ENCODE data around the gene IGF2R.
"Not testable (repeated sequence)": the region's sequence is repeated elsewhere in the genome, so short reads cannot be mapped to it uniquely, and the experiment has no call there.

IGF2R gene

DNA sequence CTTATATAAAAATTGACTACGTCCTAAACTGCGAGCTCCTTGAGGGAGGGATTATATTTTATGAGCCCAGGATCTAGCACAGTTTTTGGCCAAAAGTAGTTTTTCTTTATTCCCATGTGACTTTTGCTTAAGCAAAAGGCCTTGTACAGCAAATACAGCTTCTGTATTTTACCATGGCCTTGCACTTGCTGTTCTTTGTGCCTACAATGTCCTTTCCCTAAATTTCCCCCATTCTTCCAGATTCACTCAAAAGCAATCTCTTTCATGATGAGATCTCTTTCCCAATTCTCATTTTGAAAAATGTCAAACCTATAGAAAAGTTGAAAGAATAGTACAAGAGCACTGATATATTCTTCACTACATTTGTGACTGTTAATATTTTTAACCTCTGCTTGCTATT, 4.8 kb upstream of the IGF2R start:
- Histone ChIP-seq H3K4me1 (ENCODE audit: control insufficient read depth in 5 of 5, insufficient read depth in 5 of 5, low read length in 5 of 5) (peaks cover 6 to 20% (median 15%) of the 10 kb centered on the region in 5 donors), H3K9me3 (ENCODE audit: control insufficient read depth in 5 of 5, low read length in 5 of 5) (no peaks in the 10 kb centered on the region), H3K27ac (ENCODE audit: low read depth, low read length) (no peak overlapping the region), H3K27me3 (ENCODE audit: control insufficient read depth in 5 of 5, insufficient read depth in 4 of 5, low read length in 5 of 5) (no peaks in the 10 kb centered on the region), H3K4me3 (ENCODE audit: low read depth in 1 of 5, low read length in 5 of 5) (no peak overlapping the region), H3K9ac (ENCODE audit: low read length in 5 of 5) (no peak overlapping the region), H3K36me3 (ENCODE audit: control insufficient read depth in 5 of 5, insufficient read depth in 5 of 5, low read length in 5 of 5) (no peaks in the 10 kb centered on the region)

DNA sequence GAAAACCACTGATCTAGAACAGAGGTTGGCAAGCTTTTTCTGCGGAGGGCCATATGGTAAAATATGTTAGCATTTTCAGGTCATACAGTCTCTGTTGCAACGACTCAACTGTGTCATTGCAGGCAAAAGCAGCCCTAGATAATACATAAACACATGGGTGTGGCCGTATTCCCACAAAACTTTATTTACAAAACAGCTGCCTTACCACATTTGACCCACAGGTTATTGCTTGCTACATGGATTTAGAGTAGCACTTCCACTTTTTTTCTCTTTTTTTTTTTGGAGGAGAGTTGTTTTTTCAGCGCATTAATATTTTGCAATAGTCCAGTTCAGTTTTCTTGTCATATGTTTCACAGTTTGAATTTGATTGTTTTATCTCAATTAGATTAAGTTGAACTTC, 2.5 kb upstream of the IGF2R start:
- no peaks in the 10 kb centered on the region for H3K9me3 ChIP-seq (ENCODE audit: control insufficient read depth in 5 of 5, low read length in 5 of 5)
- peaks cover 0 to 2% (median 0%) of the 10 kb centered on the region in 5 donors for H3K27me3 ChIP-seq (ENCODE audit: control insufficient read depth in 5 of 5, insufficient read depth in 4 of 5, low read length in 5 of 5)
- H3K36me3 ChIP-seq (ENCODE audit: control insufficient read depth in 5 of 5, insufficient read depth in 5 of 5, low read length in 5 of 5) = no peaks in the 10 kb centered on the region

DNA sequence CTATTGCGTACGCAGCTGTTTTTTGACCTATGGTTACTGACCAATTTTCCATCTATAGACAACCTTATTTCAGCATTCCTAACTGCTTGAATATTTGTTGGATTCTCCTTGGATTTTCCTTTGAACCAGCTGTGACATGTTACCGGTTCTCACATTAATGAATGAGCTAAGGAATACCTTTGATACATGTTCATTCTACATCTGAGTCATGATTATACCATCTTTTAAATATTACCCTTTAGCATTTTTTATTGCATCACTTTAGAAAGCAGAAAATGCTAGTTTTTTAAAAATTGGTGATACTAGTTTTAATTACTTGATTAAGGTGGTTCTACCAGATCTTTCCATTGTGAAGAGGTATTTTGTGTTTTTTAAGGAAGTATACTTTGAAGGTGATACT, 1.9 kb upstream of the IGF2R start:
- H3K27me3 ChIP-seq (ENCODE audit: control insufficient read depth in 5 of 5, insufficient read depth in 4 of 5, low read length in 5 of 5) = peaks cover 0 to 2% (median 0%) of the 10 kb centered on the region in 5 donors
- no peaks in the 10 kb centered on the region for H3K36me3 ChIP-seq (ENCODE audit: control insufficient read depth in 5 of 5, insufficient read depth in 5 of 5, low read length in 5 of 5)
- no peak overlapping the region for H3K27ac ChIP-seq (ENCODE audit: low read depth, low read length)
- H3K4me3 ChIP-seq (ENCODE audit: low read depth in 1 of 5, low read length in 5 of 5) = no peak overlapping the region
- H3K4me1 ChIP-seq (ENCODE audit: control insufficient read depth in 5 of 5, insufficient read depth in 5 of 5, low read length in 5 of 5) = peaks cover 4 to 24% (median 19%) of the 10 kb centered on the region in 5 donors
- no peak overlapping the region for H3K9ac ChIP-seq (ENCODE audit: low read length in 5 of 5)
- no peaks in the 10 kb centered on the region for H3K9me3 ChIP-seq (ENCODE audit: control insufficient read depth in 5 of 5, low read length in 5 of 5)

More for the DNA sequence above, 2.5 kb upstream of the IGF2R start:
- no peak overlapping the region for H3K4me3 ChIP-seq (ENCODE audit: low read depth in 1 of 5, low read length in 5 of 5)
- no peak overlapping the region for H3K27ac ChIP-seq (ENCODE audit: low read depth, low read length)
- H3K4me1 ChIP-seq (ENCODE audit: control insufficient read depth in 5 of 5, insufficient read depth in 5 of 5, low read length in 5 of 5) = peaks cover 4 to 23% (median 18%) of the 10 kb centered on the region in 5 donors
- no peak overlapping the region for H3K9ac ChIP-seq (ENCODE audit: low read length in 5 of 5)

DNA sequence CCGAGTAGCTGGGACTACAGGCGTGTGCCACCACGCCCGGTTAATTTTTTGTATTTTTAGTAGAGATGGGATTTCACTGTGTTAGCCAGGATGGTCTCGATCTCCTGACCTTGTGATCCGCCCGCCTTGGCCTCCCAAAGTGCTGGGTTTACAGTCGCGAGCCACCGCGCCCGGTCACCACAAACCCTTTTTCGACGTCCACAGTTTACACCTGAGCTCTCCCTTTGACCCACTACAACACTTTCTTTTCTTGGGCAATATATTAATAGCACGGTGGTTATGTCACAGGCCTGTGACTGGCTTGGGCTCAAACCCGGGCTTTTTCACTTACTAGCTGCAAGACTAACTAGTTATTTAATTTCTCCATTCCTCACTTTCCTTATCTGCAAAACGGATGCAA, 1.3 kb upstream of the IGF2R start:
- not testable (repeated sequence) for H3K4me3 ChIP-seq (ENCODE audit: low read depth in 1 of 5, low read length in 5 of 5); H3K36me3 ChIP-seq (ENCODE audit: control insufficient read depth in 5 of 5, insufficient read depth in 5 of 5, low read length in 5 of 5); H3K27me3 ChIP-seq (ENCODE audit: control insufficient read depth in 5 of 5, insufficient read depth in 4 of 5, low read length in 5 of 5); H3K9ac ChIP-seq (ENCODE audit: low read length in 5 of 5); H3K9me3 ChIP-seq (ENCODE audit: control insufficient read depth in 5 of 5, low read length in 5 of 5); H3K27ac ChIP-seq (ENCODE audit: low read depth, low read length)
- H3K4me1 ChIP-seq (ENCODE audit: control insufficient read depth in 5 of 5, insufficient read depth in 5 of 5, low read length in 5 of 5) = peaks cover 4 to 30% (median 24%) of the 10 kb centered on the region in 5 donors

DNA sequence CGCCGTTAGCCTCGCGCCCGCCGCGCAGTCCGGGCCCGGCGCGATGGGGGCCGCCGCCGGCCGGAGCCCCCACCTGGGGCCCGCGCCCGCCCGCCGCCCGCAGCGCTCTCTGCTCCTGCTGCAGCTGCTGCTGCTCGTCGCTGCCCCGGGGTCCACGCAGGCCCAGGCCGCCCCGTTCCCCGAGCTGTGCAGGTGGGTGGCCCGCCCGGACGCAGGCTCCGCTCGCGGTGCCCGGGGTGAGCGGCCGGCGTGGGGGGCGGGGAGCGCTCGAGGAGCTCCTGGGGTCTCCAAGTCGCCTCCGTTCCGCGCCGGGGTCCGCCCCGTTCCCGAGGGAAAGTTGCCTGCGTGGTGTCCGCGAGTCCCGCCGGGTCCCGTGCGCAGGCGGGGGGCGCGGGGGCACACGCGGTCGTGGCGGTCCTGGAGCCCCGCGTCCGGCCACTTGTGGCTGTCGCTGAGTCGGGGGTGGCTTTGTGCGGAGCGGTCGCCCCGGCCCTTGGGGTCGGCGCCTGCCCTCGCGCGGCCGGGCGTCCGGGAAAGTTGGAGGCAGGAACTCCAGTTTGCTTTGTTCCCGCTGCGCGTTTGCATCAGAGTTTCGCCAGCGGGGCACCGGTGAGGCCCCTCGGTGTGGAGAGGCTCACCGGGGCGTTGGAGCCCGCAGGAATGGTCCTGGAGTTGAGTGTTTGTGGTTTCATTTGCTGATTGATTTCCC, 476 bp downstream of the IGF2R start:
- H3K9ac ChIP-seq (ENCODE audit: low read length in 5 of 5) = peak overlapping the region in 4 of 5 donors; percentile 71 to 88 (median 85)
- H3K27ac ChIP-seq (ENCODE audit: low read depth, low read length) = peak overlapping the region; percentile 88
- H3K27me3 ChIP-seq (ENCODE audit: control insufficient read depth in 5 of 5, insufficient read depth in 4 of 5, low read length in 5 of 5) = peaks cover 0 to 2% (median 0%) of the 10 kb centered on the region in 5 donors
- H3K36me3 ChIP-seq (ENCODE audit: control insufficient read depth in 5 of 5, insufficient read depth in 5 of 5, low read length in 5 of 5) = no peaks in the 10 kb centered on the region
- H3K4me1 ChIP-seq (ENCODE audit: control insufficient read depth in 5 of 5, insufficient read depth in 5 of 5, low read length in 5 of 5) = peaks cover 4 to 41% (median 39%) of the 10 kb centered on the region in 5 donors
- no peaks in the 10 kb centered on the region for H3K9me3 ChIP-seq (ENCODE audit: control insufficient read depth in 5 of 5, low read length in 5 of 5)
- peak overlapping the region; percentile 67 to 86 (median 77) for H3K4me3 ChIP-seq (ENCODE audit: low read depth in 1 of 5, low read length in 5 of 5)

DNA sequence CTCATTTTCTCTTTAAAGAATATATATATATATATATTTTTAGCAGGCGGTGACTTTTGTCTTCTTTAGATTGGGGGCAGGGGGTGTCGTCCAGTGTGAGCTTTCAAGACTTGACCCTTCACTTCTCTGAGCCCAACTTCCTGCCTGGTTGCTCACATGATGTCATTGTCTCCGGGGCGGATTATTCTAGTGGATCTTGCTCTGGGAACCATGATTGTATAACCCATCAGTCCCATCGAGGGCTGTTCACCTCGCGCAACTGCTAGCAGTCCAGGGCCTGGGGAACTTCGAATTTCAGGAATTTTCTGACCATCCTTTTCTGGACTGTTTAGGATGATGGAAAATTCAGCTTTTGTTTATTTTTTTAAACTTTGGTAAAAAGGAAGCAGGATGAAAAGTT, 1.0 kb downstream of the IGF2R start:
- H3K36me3 ChIP-seq (ENCODE audit: control insufficient read depth in 5 of 5, insufficient read depth in 5 of 5, low read length in 5 of 5) = no peaks in the 10 kb centered on the region
- no peaks in the 10 kb centered on the region for H3K9me3 ChIP-seq (ENCODE audit: control insufficient read depth in 5 of 5, low read length in 5 of 5)
- peak overlapping the region; percentile 88 for H3K27ac ChIP-seq (ENCODE audit: low read depth, low read length)
- peak overlapping the region; percentile 71 to 88 (median 86) for H3K9ac ChIP-seq (ENCODE audit: low read length in 5 of 5)
- peaks cover 4 to 43% (median 42%) of the 10 kb centered on the region in 5 donors for H3K4me1 ChIP-seq (ENCODE audit: control insufficient read depth in 5 of 5, insufficient read depth in 5 of 5, low read length in 5 of 5)
- peaks cover 0 to 2% (median 0%) of the 10 kb centered on the region in 5 donors for H3K27me3 ChIP-seq (ENCODE audit: control insufficient read depth in 5 of 5, insufficient read depth in 4 of 5, low read length in 5 of 5)
- H3K4me3 ChIP-seq (ENCODE audit: low read depth in 1 of 5, low read length in 5 of 5) = peak overlapping the region; percentile 67 to 86 (median 77)

DNA sequence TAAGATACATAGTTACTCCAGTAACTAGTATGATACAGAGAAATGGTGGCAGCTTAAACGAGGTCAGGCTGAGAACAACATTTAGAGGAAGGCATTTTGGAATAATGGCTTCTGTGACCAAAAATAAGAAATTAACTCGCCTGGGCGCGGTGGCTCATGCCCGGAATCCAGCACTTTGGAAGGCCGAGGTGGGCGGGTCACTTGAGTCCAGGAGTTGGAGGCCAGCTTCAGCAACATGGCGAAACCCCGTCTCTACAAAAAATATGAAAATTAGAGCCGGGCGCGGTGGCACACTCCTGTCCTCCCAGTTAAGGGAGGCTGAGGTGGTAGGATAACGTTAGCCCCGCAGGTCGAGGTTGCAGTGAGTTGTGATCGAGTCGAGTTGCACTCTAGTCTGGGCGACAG, 1.8 kb downstream of the IGF2R start:
- Histone ChIP-seq H3K9me3 (ENCODE audit: control insufficient read depth in 5 of 5, low read length in 5 of 5) (no peaks in the 10 kb centered on the region), H3K4me3 (ENCODE audit: low read depth in 1 of 5, low read length in 5 of 5) (peak overlapping the region in 4 of 5 donors; percentile 67 to 86 (median 74)), H3K36me3 (ENCODE audit: control insufficient read depth in 5 of 5, insufficient read depth in 5 of 5, low read length in 5 of 5) (no peaks in the 10 kb centered on the region), H3K27ac (ENCODE audit: low read depth, low read length) (peak overlapping the region; percentile 88), H3K27me3 (ENCODE audit: control insufficient read depth in 5 of 5, insufficient read depth in 4 of 5, low read length in 5 of 5) (peaks cover 0 to 2% (median 0%) of the 10 kb centered on the region in 5 donors), H3K4me1 (ENCODE audit: control insufficient read depth in 5 of 5, insufficient read depth in 5 of 5, low read length in 5 of 5) (peaks cover 4 to 43% (median 42%) of the 10 kb centered on the region in 5 donors), H3K9ac (ENCODE audit: low read length in 5 of 5) (peak overlapping the region in 2 of 5 donors; percentile 24 to 84)

DNA sequence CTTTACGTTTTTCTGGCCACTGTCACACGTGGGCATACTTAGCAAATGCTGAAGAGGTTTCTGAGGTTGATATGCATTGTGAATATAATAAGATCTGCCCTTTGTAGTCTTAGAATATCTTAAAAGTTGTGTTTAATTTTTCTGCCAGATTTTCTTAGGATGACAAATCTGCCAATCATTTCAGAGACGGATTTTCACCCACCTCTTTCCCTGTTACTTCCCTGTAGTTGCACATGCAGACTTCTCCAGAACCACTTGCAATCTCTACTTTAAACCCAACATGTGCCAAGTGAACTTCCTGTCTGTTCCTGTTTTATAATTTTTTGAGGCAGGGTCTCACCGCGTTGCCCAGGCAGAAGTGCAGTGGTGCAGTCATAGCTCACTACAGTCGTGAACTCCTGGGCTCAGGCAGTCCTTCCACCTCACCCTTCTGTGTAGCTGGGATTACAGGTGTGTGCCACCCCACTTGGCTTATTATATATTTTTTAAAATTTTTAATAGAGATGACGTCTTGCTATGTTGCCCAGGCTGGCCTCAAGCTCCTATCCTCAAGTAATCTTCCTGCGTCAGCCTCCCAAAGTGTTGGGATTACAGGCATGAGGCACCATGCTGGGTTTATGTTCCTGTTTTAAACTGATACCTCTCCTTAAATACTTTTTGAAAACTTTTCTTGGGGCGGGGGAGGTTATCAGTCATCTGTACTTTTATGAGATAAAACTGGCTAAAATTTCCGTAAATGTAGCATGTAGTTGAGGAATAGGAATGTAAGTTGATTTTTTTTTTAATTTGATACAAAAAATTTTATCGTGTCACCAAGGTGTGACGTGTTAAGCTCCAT, 2.7 kb downstream of the IGF2R start:
- H3K4me3 ChIP-seq (ENCODE audit: low read depth in 1 of 5, low read length in 5 of 5) = peak overlapping the region in 1 of 5 donors; percentile 22
- no peak overlapping the region for H3K9ac ChIP-seq (ENCODE audit: low read length in 5 of 5)
- H3K36me3 ChIP-seq (ENCODE audit: control insufficient read depth in 5 of 5, insufficient read depth in 5 of 5, low read length in 5 of 5) = no peaks in the 10 kb centered on the region
- no peaks in the 10 kb centered on the region for H3K9me3 ChIP-seq (ENCODE audit: control insufficient read depth in 5 of 5, low read length in 5 of 5)
- peaks cover 4 to 44% (median 42%) of the 10 kb centered on the region in 5 donors for H3K4me1 ChIP-seq (ENCODE audit: control insufficient read depth in 5 of 5, insufficient read depth in 5 of 5, low read length in 5 of 5)
- no peak overlapping the region for H3K27ac ChIP-seq (ENCODE audit: low read depth, low read length)
- H3K27me3 ChIP-seq (ENCODE audit: control insufficient read depth in 5 of 5, insufficient read depth in 4 of 5, low read length in 5 of 5) = peaks cover 0 to 2% (median 0%) of the 10 kb centered on the region in 5 donors

DNA sequence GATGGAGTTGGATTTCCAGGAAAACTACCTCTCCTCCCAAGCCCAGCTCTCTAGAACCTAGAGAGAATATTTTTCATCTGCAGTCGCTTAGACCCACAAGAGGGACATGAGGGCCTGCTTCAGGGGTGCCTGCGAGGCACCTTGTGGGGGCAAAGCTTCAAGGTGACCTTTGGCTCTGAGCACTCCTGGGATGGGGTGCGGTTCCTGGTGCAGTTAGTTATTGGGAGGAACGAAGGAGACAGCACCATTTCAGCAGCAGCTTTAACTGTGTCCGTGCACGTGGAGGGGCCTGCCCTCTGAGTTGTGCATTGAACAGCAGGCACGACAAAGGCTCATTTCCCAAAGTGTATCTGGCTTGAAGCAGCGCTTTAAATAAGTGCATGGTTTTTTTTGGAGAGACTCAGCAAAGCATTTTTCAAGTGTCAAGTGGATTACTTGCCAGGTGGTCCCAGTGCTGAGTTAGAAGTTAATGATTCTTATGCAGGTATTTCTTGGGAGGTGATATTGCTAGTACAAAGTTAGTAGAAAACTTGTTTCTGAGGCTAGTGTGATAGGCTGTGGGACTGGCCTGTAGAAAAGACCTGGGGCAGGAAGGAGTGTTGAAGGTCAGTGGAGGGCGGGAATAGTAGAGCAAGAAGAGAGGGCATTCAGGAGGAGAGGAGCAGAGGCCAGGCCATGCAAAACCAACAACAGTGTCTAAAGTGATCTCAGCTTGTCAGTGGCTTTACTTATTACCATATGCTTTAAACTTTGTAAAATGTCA, 3.8 kb downstream of the IGF2R start:
- Histone ChIP-seq H3K4me1 (ENCODE audit: control insufficient read depth in 5 of 5, insufficient read depth in 5 of 5, low read length in 5 of 5) (peaks cover 12 to 54% (median 52%) of the 10 kb centered on the region in 5 donors), H3K27me3 (ENCODE audit: control insufficient read depth in 5 of 5, insufficient read depth in 4 of 5, low read length in 5 of 5) (peaks cover 0 to 2% (median 0%) of the 10 kb centered on the region in 5 donors), H3K4me3 (ENCODE audit: low read depth in 1 of 5, low read length in 5 of 5) (no peak overlapping the region), H3K9me3 (ENCODE audit: control insufficient read depth in 5 of 5, low read length in 5 of 5) (no peaks in the 10 kb centered on the region), H3K9ac (ENCODE audit: low read length in 5 of 5) (no peak overlapping the region), H3K27ac (ENCODE audit: low read depth, low read length) (no peak overlapping the region), H3K36me3 (ENCODE audit: control insufficient read depth in 5 of 5, insufficient read depth in 5 of 5, low read length in 5 of 5) (no peaks in the 10 kb centered on the region)
